ENCODE data around the gene ATP8A2.

The ATP8A2 gene

DNA sequence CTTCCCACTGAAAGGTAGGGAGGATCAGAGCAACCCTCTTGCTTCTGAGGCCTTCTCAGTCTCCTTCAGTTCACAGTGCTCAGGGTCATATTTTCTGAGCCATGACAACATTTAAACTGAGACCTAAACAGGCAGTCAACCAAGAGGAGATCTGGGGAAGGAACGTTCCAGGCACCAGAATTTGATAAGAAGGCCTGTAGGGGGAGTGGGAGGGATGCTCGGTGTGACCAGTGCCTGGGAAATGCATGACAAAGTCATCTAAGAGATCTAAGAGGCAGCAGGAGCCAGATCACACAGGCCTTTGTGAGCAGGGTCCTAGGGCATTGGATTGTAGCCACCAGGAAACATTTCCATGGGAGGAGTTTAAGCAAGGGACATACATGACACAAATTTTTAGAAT is 608.5 kb downstream of the ATP8A2 start:
- in situ Hi-C loops (cut with MboI; ENCODE audit: low sequenced_read_pairs) = no loop called here

DNA sequence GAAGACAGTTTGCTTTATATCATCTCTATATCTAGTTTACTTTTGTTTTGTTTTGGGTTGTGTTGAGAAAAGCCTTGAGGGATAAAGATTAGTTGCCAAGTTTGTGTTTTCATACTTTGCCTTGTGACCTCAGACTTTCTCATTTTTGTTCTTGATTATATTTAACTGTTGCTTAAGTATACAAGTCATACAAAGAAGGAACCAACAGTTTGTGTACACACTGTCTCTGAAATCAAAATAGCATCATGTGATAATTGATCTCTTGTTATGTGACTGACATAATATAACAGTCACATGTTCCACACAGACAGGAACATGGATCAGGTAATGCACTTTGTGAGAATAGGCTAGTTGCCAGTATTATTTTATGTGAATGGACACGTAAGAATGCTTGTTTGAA is 609.3 kb downstream of the ATP8A2 start:
- in situ Hi-C loops (cut with MboI; ENCODE audit: low sequenced_read_pairs) = no loop called here

DNA sequence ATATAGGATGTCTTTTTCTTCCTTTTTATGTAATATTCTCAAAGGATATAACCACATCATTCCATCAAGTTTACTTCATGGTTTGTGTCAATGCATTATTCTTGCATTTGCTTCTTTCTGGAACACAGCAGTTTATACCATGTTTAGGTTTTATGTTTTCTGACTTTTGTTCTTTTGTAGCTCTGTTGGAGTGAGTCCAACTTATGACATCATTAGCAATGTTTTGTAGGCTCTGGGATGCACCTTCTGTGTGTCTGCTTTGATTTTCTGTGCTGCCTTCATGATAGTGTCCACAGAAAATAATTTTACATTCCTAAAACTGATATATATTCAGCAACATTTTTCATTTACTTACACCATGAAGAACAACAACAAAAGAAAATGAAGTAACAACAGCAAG is 611.1 kb downstream of the ATP8A2 start:
- in situ Hi-C loops (cut with MboI; ENCODE audit: low sequenced_read_pairs) = no loop called here

DNA sequence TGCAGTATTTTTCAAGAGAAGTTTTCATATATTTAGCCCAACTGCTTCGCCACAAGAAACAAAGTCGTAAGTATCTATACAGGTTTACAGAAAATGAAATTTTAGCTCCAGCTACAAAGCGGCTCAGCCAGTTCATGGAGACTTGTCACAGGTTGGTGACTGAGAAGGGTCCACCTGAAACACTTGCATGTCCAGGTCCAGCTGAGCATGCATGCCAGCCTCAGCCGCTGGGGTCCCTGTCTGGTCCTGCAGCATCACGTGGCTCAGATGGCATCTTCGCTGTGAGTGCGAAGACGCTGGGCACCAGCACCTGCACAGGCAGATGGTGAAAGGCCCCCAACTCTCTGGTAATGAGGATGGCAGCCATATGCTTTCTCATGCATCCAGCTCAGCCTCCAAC is 616.2 kb downstream of the ATP8A2 start:
- in situ Hi-C loops (cut with MboI; ENCODE audit: low sequenced_read_pairs) = no loop called here

DNA sequence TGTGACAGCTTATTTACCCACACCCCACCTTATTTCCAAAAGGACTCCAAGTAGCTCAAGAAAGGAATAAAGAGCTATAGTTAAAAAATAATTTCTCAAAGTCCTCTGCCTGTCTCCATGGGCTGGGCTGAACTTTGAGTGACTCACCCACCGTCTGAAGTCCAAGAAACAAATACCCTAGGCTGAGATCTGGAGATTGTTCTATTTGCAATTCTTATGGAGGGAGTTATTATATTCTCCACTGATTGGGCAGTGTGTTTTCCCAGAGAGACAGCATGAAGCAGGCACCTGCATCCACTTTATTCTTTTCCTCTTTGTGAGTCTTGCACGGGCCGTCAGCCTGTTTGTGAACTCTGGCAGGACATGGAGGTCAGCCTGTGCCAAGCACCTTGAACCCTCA is 616.9 kb downstream of the ATP8A2 start:
- in situ Hi-C loops (cut with MboI; ENCODE audit: low sequenced_read_pairs) = no loop called here

DNA sequence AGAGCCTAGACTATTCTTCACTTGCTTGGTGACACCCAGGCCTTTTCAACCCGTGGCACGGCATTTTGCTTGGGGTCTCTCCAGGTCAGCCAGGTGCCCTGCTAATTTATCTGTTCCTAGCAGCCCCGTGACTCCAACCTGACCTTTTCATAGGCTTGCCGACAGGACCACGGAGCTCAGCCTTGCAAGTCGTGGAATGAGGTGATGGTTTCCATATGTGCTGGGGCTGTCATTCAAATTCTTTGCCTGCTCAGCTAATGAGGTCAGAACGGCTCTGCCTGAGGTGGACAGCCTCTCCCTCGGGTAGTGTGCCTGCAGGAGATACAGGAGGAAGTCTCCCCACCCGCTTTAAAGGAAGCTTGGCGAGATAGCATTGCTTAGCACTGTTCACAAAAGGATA is 619.0 kb downstream of the ATP8A2 start:
- in situ Hi-C loops (cut with MboI; ENCODE audit: low sequenced_read_pairs) = no loop called here

DNA sequence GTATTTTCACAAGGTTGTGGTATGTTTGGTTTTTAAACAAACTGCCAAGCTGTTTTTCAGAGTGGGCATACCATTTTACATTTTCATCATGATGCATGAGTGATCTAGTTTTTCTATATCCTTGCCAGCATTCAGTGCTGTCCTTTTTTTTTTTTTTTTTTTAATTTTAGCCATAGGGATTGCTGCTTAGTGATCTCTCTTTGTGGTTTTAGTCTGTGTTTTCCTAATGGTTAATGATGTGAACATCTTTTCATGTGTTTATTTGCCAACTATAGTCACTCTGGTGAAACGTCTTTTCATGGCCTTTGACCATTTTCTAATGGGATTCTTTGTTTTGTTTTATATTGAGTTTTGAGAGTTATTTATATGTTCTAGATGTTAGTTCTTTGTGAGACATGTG is 620.3 kb downstream of the ATP8A2 start:
- in situ Hi-C loops (cut with MboI; ENCODE audit: low sequenced_read_pairs) = no loop called here

DNA sequence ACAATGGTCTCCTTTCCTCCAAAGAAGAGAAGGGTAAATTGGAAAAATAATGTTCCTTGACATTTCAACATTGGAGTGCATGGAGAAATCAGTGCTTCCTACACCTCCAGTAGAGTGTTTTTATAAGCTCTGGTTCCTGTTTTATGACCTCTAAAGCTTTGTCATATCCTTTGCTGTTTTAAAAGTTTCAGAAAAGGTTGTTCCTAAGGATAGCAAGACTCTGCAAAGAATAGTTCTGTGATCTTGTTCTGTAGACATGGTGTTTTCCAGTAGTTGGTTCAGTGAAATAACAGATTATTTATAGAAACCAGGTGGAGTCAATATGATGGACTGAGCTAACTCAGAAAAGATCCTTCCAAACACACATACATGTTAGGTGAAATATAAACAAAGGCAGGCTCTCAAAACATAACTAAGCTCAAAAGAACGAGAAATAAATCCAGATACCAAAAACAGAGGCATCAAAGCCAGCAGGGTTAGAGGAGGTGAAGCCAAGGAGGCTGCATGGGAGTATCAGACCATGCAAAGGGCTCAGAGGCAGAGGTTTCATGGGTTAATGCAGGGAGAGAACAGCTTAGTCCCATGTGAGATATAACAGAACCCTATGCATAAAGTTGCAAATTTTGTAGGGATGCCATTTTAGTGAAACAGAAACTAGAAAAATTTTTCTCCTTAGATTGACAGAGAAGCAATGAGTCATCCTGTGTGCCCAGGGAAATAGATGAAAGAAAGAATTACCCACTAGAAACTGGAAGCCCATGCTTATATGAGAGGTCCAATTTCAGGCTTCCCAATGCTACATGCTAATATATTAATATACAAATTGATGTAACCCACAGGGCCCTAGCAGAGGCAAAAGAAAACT is 635.7 kb downstream of the ATP8A2 start:
- in situ Hi-C loops (cut with MboI; ENCODE audit: low sequenced_read_pairs) = no loop called here

DNA sequence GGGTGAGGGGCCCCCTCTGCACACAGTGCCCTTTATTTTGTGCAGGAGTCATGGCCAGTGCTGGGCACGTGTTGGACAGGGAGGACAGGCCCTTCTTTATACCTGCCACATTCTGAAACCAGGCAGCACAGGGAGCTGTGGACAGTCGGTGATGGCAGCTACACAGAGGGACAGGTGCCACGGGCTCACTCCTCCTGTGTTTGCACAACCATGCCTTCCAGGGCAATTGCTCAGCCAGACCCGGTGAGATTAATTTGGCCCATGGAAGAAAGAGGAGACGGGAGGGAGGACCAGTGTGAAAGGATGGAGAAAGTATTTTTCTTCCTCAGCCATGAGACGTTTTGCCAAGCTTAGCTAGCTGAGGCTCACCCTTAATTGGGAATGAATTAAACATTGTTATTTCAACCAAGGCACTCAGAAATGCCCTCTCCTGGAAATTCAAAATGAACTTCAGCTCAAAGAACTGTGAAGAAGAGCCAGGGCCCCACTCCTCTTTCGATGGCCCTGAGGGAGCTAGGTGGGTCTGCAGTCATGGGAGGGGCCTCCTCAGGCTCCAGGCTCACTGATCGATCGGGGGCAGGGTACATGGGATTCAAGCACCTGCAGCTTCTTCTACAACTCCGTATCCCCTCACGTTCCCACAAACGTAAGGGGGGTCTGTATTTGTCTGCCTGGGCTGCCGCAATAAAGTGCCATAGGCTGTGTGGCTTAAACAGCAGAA is 638.9 kb downstream of the ATP8A2 start:
- in situ Hi-C loops (cut with MboI; ENCODE audit: low sequenced_read_pairs) = no loop called here

DNA sequence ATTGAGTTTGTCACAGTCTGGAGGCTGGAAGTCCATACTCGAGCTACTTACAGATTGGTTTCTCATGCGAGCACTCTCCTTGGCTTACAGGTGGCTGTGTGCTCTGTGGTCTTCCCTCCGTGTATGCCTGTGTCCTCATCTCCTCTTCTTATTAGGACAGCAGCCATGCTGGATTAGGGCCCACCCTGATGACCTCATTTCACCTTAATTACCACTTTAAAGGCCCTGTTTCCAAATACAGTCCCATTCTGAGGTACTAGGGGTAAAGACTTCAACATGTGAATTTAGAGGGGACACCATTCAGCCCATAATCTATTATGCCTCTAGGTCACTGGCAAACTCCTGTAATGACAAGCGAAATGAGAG is 639.4 kb downstream of the ATP8A2 start:
- in situ Hi-C loops (cut with MboI; ENCODE audit: low sequenced_read_pairs) = no loop called here

DNA sequence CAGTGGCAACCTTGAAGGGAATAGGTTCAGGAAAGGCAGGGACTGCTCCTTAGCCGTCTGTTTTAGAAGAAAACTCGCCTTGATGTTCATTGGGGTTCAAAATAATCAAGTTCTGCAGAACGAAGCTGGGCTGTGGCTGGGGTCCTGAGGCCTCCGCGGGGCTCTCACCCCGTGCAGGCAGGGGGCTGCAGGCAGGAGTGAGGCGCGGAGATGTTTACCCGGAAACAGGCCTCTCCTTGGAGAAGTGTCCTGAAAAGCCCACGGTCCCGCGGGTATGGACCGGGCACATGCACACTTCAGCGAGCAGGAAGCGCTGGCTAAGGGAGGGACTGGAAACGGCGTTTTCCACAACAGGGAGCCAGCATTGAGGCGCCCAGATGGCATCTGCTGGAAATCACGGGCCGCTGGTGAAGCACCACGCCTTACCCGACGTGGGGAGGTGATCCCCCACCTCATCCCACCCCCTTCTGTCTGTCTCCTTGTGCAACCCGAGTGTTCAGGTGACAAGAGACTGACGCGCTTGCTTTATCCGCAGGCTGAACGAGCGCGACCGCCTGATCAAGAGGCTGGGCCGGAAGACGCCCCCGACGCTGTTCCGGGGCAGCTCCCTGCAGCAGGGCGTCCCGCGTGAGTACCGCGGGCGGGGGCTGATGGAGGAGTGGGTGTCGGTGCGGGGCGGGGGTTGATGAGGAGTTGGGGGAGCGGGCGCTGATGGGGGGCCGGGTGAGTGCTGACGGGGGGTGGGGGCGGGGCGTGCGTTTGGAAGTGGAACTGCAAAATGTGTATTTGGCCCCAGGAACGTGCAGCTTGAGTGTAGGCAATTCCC is 640.4 kb downstream of the ATP8A2 start:
- in situ Hi-C loops (cut with MboI; ENCODE audit: low sequenced_read_pairs) = no loop called here

DNA sequence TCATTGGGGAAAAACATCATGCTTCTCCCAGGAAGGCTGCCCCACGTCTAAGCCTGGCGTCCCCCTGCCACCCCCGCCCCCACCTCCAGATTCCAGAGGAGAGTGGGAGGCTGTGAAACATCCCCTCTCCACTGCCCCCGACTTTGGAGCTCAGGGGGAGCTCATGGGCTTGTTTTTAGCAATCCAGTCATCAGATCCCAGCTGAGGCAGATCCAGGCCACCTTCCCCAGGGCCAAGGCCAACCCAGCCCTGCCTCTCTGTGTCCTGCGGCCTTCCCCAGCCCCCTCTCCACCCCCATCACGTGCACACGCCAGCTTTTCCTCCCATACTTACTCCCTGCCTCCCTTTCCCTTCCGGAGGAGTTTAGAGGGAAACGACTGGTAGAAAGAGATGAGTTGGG is 641.2 kb downstream of the ATP8A2 start:
- in situ Hi-C loops (cut with MboI; ENCODE audit: low sequenced_read_pairs) = no loop called here

DNA sequence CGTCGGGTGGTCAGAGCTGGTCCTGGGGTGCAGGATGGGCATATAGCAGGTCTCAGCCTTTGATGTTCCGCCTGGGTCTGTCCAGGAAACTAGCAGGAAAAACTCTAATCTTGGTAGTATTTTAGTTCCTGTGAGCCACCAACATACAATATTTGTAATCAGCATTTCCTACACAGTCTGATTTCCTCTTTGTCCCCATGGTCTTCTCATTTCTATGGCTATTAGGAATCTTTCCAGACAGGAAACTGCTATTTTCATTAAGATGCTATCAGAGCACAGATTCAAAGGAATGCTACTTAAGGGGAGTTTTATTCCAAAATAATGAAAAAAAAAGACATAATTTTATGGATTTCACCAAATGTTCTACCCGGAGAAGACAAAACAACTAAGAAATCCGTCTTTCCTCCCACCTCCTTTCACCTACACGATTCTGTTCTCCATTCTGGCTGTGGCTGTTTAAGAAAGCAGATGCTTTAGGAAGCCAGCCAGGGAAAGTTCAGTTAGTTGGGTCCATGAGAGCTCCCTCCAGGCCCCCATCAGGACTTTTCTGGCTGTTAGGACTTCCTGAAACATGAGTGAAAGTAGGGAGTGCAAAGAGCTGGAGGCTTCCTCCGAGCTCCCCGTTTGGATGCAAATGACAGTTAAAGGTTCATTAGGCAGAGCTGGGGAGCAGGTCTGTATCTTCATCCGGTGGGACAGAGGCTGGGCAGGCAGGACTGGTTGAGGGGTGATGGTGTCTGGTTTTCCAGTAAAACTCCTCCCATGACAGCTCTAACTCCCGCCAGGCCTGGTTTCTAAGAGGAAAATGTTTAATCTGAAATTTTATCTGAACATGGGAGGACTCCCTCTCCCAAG is 643.7 kb downstream of the ATP8A2 start:
- in situ Hi-C loops (cut with MboI; ENCODE audit: low sequenced_read_pairs) = no loop called here

DNA sequence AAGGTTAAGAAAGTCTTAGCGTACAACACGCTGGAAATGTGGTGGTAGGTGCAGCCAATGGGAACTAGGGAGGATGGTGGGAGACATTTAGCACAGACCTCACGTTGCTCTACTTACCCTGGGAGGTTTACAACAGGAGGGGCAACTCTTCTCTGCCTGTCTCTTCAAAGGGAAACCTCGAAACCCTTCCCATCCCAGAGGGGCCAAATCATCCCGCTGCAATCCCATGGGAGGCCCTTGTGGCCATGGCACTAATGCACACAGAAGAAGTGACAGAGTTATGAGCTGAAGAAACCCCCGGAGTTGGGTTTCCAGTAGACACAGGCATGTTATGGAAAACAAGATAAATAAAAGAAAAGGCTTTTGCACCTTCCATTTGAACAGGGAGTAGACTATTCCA is 644.4 kb downstream of the ATP8A2 start:
- in situ Hi-C loops (cut with MboI; ENCODE audit: low sequenced_read_pairs) = no loop called here

DNA sequence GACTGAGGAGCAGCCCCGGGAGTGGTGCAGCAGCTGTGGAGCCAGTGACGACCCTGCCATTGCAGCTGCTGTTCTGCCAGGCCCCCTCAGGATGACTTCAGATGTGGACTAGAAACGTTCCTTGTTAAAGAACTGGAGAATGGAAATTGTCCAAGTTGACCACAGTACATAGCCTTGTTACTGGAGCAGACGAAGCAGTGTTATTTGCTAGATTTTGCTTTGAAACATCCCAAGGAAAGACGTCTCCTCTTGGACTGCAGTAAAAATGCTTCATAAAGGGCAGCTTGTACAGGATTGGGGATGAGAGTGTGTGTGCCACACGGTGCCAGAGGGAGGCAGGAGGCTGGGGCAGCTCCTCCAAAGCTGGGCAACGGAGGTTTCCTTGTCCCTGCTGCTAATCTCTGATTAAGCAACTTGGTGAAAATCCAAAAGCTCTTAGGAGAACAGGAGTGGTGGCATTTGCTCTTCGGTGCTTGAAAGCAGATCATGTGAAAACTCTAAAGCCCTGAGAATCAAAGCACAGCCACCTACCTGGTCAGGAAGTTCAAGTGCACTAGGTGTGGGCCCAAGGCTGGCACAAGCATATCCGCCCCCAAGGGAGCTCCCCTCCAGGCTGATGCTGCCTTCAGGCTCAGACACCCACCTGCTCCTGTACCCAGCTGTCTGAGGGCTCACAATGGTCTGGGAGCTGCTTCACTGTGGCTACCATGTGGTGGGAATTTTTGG is 645.6 kb downstream of the ATP8A2 start:
- in situ Hi-C loops (cut with MboI; ENCODE audit: low sequenced_read_pairs) = no loop called here

DNA sequence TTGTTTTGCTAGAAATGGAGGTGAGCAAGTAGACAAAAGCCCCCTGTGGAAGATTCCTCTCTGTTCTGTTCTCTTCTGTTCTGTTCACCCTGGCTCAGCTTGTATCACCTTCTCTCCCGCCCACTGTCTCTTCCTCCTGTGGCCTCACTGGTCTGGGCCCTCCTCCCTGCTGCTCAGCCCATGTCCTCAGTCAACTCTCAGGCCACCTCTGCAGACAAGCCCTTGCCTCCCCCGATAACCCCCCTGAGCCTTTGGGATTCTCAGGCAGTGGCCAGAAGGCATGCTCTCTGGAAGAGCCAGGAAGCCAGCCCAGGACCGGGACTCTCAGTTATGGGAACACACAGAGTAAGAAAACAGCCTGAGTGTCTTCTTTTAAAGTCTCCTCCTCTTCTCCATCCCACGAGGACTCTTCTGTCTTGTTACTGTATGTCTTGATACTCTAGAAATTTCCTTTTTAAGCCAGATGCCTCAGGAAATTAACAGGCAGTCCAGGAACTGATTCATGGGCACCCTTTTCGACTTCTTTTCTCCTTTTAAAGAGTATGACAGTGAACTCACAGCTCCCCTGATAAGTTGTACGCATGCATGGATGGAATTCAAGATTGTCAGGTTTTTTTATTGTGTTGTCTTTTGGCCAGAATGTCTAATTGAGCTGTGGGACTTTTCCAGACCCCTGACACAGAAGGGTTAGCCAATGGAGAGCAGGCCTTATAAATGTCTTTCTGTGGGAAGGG is 646.3 kb downstream of the ATP8A2 start:
- in situ Hi-C loops (cut with MboI; ENCODE audit: low sequenced_read_pairs) = no loop called here

DNA sequence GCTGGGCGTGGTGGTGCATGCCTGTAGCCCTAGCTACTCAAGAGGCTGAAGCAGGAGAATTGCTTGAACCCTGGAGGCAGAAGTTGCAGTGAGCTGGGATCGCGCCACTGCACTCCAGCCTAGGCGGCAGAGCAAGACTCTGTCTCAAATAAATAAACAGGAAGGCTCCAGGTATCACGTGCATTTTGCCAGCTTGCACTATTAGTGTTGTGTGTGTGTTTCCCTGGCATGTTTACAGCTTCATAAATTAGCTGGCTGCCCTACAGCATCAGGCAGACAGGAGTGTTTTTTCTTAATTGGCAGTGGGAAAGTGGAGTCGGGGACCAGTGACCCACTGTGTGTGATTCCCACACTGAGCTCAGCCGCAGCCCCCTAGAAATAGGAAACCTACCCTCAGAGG is 647.5 kb downstream of the ATP8A2 start:
- in situ Hi-C loops (cut with MboI; ENCODE audit: low sequenced_read_pairs) = no loop called here

DNA sequence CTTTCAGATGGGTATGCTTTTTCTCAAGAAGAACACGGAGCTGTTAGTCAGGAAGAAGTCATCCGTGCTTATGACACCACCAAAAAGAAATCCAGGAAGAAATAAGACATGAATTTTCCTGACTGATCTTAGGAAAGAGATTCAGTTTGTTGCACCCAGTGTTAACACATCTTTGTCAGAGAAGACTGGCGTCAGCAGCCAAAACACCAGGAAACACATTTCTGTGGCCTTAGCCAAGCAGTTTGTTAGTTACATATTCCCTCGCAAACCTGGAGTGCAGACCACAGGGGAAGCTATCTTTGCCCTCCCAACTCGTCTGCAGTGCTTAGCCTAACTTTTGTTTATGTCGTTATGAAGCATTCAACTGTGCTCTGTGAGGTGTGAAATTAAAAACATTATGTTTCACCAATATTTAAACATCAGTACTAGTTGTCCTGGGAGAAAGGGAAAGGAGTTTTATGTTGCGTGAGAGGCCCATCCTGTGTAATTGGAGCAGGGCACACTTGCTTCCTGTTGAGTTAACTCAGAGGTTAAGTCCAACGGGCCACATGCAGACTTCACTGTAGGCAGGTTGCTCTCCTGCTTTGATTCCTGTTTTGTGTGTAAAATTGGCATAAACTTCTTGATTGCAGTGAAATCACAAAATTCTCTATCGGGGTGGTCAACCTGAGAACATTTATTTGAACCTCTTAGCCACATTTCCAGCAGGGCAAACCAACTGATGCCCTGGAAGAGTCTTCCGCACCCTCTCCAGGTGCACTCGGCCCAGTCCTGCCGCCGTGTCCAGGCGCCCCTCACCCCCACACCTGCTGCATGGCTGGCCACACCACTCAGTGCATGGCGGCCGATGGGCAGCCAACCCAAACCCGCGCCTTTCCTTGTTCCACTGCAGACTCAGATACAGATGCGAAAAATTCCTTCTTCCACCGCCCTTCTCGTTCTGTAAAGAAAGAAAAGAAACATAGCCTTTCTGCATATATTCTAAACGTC is 648.4 kb downstream of the ATP8A2 start:
- in situ Hi-C loops (cut with MboI; ENCODE audit: low sequenced_read_pairs) = no loop called here
